Effector memory CD4-positive, alpha-beta T cell (primary cell): ENCODE measurements around the gene BBIP1.

Experiments used
- DNase-seq, 3 donors: peaks; one replicate each; pipeline ENCODE4 v3.0.0-alpha.2; 2020
- H3K27ac ChIP-seq: 2 replicates; pipeline ENCODE4 v1.7.0; 2013; ENCODE audit warnings: mild to moderate bottlenecking, low read length, moderate library complexity; ENCODE audit not compliant: insufficient read depth, poor library complexity, severe bottlenecking
- H3K27me3 ChIP-seq: replicated peaks from 2 replicates; pipeline ENCODE4 v1.7.0; 2013; ENCODE audit warnings: mild to moderate bottlenecking, low read length; ENCODE audit not compliant: insufficient read depth, control insufficient read depth, poor library complexity, severe bottlenecking
- H3K36me3 ChIP-seq: 2 replicates; pipeline ENCODE4 v1.7.0; 2013; ENCODE audit warnings: mild to moderate bottlenecking, low read length, moderate library complexity; ENCODE audit not compliant: control insufficient read depth, insufficient read depth
- H3K4me1 ChIP-seq: 2 replicates; pipeline ENCODE4 v1.7.0; 2013; ENCODE audit warnings: low read length, mild to moderate bottlenecking; ENCODE audit not compliant: control insufficient read depth, insufficient read depth, poor library complexity, severe bottlenecking
- H3K4me3 ChIP-seq: 2 replicates; pipeline ENCODE4 v1.7.0; 2013; ENCODE audit warnings: low read length, low read depth, mild to moderate bottlenecking; ENCODE audit not compliant: insufficient read depth, poor library complexity, severe bottlenecking
- H3K9me3 ChIP-seq: 2 replicates; pipeline ENCODE4 v1.7.0; 2013; ENCODE audit warnings: mild to moderate bottlenecking, low read length, moderate library complexity; ENCODE audit not compliant: control insufficient read depth

BBIP1 gene

GRCh38 chr10:110959379-110960332, 40.7 kb upstream of the BBIP1 start:
- Histone ChIP-seq H3K4me1 (no peaks in the 10 kb centered on the region), H3K27ac (no peak overlapping the region), H3K9me3 (no peaks in the 10 kb centered on the region), H3K4me3 (no peak overlapping the region), H3K36me3 (no peaks in the 10 kb centered on the region), H3K27me3 (no peaks in the 10 kb centered on the region)
- no peak for DNase-seq

DNA sequence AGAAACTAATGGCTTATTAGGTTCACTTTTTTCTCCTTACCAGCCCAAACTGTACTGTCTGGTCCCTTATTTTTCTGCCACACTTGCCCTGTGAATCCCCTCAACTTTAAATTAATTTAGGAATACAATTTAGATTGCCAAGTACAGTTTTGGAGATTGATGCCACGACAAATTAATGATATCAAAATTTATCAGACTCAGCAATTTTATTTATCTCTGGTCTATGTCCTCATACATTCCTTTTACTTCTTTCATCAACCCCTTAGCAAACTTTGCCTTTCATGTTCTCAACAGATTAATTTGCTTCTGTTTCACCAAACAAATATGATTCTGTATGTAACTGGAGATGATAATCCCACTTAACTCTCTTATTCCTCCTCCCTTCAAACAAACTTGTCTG, 38.6 kb upstream of the BBIP1 start:
- H3K27me3 ChIP-seq = no peaks in the 10 kb centered on the region
- no peak for DNase-seq
- no peaks in the 10 kb centered on the region for H3K36me3 ChIP-seq
- no peaks in the 10 kb centered on the region for H3K4me1 ChIP-seq
- H3K4me3 ChIP-seq = no peak overlapping the region
- H3K9me3 ChIP-seq = no peaks in the 10 kb centered on the region
- no peak overlapping the region for H3K27ac ChIP-seq

DNA sequence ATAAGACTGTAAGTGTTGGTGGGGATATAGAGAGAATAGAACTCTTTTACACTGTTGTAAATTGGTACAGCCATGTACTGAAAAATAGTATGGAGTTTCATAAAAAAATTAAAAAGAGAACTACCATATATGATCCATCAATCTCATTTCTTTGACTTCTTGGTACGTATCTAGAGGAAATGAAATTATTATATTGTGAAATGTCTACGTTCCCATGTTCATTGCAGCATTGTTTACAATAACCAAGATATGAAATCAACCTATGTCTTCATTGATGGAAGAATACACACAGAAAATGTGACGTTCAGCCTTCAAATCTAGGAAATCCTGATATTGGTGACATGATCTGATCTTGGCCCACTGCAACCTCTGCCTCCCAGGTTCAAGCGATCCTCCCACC, 32.4 kb upstream of the BBIP1 start:
- H3K27ac ChIP-seq = no peak overlapping the region
- H3K9me3 ChIP-seq = no peaks in the 10 kb centered on the region
- H3K27me3 ChIP-seq = no peaks in the 10 kb centered on the region
- H3K36me3 ChIP-seq = no peaks in the 10 kb centered on the region
- DNase-seq = no peak
- no peaks in the 10 kb centered on the region for H3K4me1 ChIP-seq
- no peak overlapping the region for H3K4me3 ChIP-seq

DNA sequence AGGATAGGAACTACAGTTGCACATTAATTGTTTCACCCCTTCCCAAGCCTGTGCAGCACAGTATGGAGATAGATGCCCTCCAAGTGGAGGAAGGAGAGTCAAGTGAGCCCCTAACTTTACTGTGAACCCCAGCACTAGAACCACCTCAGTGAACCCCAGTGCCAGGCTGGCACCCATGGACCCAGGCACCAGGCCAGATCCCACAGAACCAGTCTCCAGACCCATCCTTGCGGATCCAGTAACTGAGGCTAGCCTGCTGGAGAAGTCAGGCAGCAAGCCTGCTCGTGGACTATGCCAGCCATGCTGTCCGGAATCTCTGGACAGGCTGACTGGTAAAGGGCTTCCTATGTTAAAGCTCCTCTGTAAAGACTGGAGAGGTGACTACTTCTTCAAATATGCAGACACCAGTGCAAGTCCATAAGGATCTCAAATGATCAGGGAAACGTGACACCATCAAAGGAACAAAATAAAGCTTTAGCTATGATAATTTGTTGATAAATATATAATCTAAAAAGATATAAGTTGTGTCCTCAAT, 28.1 kb upstream of the BBIP1 start:
- DNase-seq = no peak
- Histone ChIP-seq H3K4me1 (peaks cover 4% of the 10 kb centered on the region), H3K27me3 (no peaks in the 10 kb centered on the region), H3K4me3 (no peak overlapping the region), H3K36me3 (no peaks in the 10 kb centered on the region), H3K27ac (no peak overlapping the region), H3K9me3 (no peaks in the 10 kb centered on the region)

GRCh38 chr10:110946496-110946895, 27.5 kb upstream of the BBIP1 start:
- no peak for DNase-seq

GRCh38 chr10:110944792-110945396, 25.9 kb upstream of the BBIP1 start:
- no peaks in the 10 kb centered on the region for H3K36me3 ChIP-seq
- no peaks in the 10 kb centered on the region for H3K9me3 ChIP-seq
- H3K27me3 ChIP-seq = no peaks in the 10 kb centered on the region
- no peak for DNase-seq
- H3K27ac ChIP-seq = no peak overlapping the region
- no peak overlapping the region for H3K4me3 ChIP-seq
- H3K4me1 ChIP-seq = peaks cover 4% of the 10 kb centered on the region

More at GRCh38 chr10:110946496-110946895, 27.5 kb upstream of the BBIP1 start:
- H3K36me3 ChIP-seq = no peaks in the 10 kb centered on the region
- H3K4me1 ChIP-seq = peaks cover 4% of the 10 kb centered on the region
- no peak overlapping the region for H3K27ac ChIP-seq
- no peaks in the 10 kb centered on the region for H3K27me3 ChIP-seq
- no peaks in the 10 kb centered on the region for H3K9me3 ChIP-seq
- no peak overlapping the region for H3K4me3 ChIP-seq

DNA sequence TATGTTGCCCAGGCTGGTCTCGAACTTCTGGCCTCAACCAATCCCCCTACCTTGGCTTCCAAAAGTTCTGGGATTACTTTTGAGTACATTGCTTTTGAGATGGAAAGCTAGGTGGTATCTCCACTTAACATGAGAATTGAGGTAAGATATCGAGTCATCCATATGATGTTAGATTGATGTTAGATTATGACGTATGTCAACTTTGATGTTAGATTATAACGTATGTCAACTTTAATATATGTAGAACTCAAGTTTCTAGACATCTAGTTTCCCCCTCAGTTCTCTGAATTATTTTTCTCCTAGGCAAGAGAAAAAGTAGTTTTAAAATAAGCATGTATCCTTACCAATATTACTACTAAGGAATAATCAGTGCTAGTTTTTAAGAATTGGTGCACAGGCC, 20.4 kb upstream of the BBIP1 start:
- H3K36me3 ChIP-seq = no peaks in the 10 kb centered on the region

GRCh38 chr10:110936757-110937156, 17.8 kb upstream of the BBIP1 start:
- no peak overlapping the region for H3K4me3 ChIP-seq
- H3K27ac ChIP-seq = no peak overlapping the region
- DNase-seq = no peak
- H3K27me3 ChIP-seq = no peaks in the 10 kb centered on the region
- no peaks in the 10 kb centered on the region for H3K9me3 ChIP-seq
- H3K4me1 ChIP-seq = peaks cover 6% of the 10 kb centered on the region
- no peaks in the 10 kb centered on the region for H3K36me3 ChIP-seq

More for the DNA sequence above, 20.4 kb upstream of the BBIP1 start:
- Histone ChIP-seq H3K9me3 (no peaks in the 10 kb centered on the region), H3K27me3 (no peaks in the 10 kb centered on the region), H3K27ac (no peak overlapping the region), H3K4me3 (no peak overlapping the region), H3K4me1 (peaks cover 4% of the 10 kb centered on the region)
- DNase-seq = no peak

- Histone ChIP-seq H3K27ac (no peak overlapping the region), H3K4me3 (no peak overlapping the region), H3K36me3 (no peaks in the 10 kb centered on the region), H3K27me3 (no peaks in the 10 kb centered on the region), H3K9me3 (no peaks in the 10 kb centered on the region), H3K4me1 (peaks cover 9% of the 10 kb centered on the region)
- DNase-seq = no peak
Measured at GRCh38 chr10:110932505-110933180, 13.7 kb upstream of the BBIP1 start.
